ENCODE results near the gene RPS6KL1.

RPS6KL1 gene

DNA sequence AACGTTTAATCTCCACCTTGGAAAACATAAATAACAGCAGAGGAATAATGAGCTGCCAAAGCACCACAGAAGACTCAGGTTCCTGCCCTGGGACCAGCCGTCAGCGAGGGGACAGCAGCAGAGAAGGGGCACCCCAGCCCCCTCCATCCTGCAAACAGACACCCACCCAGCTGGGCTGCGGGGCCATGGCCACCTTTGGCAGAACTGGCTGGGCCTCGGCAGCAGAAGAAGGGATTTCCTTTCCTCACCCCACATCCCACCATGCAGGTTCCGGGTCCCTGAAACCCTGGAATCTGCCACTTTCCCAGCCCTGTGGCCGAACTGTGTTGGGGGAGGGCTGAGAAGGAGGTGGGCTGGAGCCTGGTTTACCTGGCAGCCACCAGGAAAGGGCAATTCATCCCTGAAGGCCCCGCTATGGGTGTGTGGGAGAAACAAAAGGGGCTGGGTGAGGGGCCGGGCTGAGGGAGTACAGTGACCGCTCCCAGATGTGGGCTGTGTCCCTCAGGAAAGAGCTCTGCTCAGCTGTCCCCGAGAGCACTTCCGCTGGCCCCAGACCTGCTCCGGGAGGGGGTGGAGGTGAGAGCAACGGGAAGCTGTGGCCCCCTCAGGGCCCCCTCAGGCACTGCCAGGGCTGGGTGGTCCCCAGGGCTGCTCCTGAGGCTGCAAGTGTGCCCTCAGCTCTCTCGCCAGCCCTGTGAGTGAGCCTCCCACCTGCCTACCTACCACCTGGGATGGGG lies 28.6 kb upstream of the RPS6KL1 start:
- no peak for DNase-seq

DNA sequence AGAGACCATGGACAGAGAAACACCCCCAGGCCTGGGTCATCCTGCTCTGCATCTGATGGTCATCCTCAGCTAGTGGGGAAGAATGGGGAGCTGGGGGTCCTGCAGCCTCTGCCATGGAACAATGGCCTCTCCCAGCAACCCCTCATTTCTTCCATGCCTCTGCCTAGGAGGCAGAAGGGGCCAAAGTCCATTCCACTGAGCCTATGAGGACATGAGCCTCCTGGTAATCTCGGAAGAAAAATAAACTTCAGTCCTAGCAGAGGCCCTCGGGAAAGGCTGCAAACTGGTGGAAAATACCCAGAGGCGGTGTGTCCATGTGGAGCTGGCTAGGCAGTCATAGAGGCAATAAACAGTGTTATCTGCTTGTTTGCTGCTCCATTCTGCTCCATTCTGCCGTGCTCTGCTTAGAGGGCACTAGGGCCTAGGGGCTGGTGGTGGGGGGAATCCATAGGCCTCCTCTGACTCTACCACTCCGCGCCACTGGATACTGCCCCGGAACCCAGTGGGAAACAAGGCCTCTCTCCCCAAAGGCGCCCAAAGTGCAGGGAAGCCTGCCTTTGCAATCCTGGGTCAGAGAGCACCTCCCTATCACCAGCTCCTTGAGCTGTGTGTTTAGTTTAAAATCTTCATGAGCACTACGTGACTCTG lies 27.9 kb upstream of the RPS6KL1 start:
- no peak for DNase-seq

DNA sequence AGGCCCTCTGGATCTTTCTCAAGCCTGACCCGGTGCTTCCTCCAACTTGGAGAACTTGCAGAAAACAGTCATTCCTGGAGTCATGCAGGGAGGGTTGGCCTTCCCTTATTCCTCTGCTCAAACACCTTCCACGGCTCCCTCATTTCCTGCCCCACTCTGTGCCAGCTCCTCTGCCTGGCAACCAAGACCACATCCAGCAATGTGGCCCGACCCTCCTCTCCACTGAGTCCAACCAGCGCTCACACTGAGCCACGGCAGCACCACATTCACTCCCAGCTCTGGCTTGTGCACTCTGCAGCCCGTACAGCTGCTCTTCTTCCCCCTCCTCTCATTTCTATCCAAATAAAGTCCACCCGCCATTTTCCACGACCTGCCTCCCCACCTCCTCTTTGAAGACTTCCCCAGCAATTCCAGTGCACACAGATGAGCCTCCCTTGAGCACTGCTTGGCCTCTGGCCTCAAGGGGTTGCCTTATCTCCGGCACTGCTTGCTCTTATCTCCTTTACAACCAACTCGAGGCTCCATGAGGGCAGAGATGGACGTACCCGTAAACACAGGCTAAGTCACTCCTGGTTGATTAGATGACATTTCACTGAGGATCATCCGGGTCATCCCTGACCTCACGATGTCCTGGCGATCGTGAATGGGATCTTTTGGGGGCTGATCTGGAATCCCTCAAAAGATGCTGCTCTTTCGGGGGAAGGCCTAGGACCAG lies 27.0 kb upstream of the RPS6KL1 start:
- DNase-seq: no peak

DNA sequence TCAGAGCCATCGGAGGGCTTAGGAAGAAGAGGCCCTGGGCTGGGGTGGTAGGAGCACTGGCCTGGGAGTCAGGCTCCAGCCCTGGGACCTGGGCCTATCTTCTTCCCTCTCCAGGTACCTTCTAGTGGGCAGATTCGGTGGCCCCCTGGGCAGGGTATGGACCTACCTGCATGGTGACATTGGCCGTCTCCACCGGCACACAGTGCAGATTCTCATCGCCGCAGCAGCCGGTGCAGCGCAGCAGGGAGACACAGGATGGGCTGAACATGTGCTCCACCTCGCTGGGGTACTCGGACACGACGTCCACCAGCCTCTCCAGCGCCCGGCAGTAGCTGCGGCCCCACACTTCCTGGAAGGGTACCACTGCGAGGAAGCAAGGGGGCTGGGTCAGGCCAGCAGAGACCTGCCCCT lies 26.1 kb upstream of the RPS6KL1 start:
- DNase-seq: no peak

DNA sequence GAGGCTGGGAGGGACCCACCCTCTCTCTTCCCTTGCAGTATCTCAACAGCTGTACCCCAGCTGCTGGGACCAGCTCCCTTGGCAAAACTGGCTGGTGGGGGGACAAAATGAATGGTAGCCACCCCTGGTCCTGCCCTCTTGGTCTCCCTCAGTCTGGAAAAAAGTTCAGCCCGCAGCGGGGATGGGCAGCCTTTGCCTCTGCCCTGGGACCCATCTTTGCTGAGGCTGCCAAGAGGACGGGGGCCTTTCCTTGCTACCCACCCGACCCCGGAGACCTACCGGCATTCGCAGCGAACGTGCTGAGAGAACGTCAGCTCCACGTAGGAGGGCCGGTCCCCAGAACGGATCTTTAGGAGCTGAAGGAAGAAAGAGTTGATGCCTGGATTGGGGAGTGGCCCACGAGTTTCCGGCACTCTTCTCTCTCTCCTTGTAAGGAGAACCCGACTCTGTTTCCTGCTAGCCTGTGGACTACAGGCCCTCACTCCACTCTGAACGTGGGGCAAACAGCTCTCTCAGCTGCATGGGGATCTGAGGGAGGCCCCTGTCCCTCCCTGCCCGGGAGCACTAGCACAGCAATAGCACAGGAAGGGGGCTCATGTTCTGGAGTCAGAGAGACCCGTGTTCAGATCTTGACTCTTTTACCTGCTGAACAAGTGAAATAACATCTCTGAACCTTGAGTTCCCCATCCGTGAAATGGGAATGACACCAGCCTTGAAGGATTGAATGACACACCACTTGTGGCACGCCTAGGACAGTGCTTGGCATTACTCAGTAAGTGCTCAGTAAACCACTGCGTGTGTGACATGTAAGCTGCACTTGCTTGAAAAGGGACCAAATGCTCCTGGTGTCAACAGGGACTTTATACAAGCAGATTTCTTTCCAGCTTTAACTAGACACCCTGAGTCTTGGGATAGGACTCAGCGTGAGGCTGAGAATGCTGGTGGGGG lies 25.4 kb upstream of the RPS6KL1 start:
- DNase-seq: no peak

DNA sequence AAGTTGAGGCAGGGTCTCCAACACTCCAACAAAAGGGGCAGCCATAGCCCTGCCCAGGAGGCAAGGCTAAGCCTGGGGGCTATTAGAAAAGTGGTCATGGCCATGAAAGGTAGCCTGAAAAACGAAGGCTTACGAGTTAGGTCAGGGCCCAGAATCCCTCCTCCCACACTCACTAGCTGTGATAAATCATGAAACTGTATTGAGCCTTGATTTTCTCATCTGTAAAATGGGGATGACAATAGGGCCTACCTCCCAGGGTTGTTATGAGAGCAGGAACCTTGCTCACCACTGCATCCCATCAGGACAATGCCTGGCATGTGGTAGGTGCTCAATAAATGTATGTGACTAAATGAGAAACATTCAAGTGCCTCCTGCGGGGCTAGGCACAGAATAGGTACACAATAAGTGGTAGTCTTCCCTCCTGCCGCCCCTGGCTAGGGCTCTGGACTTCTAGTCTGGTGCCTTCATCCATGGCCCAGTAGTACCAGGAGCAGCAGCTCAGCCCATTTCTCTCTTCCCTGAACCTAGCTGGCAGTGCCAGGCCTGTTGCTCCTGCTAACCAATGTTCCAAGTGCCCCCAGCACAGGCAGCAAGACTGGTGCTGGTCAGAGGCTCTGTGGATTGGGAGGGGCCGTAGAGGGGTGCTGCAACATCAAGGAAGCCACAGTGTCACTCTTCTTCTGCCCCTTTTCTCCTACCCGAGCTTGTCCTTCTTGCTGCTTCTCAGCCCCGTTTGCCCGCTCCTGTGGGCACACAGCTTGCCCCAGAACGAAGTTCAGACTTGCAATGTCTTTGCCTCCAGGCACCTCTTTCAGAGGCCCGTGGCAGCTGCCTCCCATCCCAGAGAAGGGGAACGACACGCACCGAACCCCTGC lies 24.5 kb upstream of the RPS6KL1 start:
- no peak for DNase-seq

DNA sequence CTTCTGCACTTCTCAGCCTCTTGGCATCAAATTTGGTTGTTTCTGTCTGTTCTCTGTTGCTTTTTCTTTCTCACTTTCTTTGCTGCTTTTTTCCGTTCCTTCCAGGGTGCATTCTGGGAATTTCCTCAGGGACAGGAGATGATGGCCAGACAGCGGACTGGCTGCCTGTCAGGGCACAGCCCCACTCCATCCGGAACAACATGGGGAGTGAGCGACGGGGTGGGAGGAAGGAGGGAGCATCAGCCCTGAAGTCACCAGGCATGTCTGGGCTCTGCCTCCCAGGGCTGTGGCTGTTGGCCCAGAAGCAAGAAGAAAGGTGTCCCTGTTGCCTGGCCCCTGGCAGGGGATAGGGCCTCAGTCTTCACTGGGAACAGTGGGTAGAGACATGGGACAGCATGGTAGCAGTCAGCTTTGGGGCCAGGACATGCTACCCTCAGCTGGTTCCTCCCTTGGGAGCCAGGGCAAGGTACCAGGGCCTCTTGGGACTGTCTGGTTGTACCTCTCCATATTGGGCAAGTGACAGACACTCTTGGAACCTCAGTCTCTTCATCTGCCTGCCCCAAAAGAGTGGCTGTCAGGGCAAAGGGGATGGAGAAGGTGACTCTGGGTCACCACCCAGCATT lies 23.7 kb upstream of the RPS6KL1 start:
- DNase-seq: no peak

DNA sequence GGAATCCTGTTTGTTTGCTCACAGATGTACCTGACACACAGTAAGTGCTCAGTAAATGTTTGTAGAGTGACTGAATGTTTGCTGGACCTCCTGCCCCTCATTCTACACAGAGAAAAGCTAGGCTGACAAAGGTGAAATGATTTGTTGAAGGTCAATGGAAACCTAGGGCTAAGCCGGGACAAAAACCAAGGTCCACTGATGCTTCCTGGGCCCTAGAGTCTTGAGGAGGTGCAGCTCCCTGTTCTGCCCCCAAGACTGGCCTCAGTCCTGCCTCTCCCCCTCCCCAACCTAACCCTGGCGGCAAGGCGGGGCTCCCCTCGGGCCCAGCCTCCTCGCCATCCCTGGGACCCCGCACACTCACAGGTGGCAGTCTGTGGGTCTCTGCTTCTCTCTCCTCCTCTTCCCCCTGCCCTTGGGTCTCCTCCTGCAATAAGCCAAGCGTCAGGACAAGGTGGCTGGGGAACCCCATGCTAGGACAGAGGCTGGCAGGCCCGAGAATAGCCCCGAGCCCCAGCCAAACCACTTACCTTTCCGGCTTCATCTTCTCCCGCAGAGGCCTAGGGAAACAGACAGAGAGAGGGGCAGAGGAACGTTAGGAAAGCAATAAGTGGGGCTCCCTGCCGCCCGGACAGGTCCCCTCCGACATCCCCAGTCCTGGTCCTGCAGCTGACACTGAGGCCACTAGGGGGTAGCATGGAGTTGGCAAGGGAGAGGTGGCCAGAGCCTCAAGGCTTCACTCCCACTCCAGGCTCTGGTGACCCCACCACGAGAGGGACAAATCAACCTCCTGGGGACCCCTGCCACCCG lies 23.0 kb upstream of the RPS6KL1 start:
- peak; percentile 79 for DNase-seq

DNA sequence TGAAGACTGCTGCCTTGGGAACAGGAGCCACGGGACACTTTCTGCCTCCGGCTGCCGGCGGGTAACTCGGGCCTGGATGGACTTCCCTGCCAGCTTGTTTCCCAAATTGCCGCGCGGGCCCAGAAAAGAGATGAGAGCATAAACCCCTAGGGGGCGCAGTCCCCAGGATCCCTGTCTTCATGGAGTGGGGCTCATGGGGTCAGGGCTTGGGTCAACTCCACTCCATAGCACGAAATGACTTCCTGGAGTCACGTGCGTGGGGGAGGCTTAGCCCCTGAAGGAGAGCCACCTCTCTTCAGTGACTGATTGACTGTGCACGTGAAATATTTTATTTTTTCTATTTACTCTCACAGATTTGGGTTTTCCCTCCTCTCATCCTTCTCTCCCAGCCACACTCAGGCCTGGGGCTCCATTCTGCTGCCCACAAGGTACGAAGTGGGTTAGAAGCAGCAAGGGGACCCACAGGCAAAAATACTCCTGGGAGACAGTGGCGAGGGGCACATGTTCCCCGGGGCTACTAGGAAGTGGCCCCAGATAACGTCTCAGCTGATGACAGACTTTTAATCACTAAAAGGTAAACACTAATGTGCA lies 22.3 kb upstream of the RPS6KL1 start:
- peak; percentile 23 for DNase-seq

DNA sequence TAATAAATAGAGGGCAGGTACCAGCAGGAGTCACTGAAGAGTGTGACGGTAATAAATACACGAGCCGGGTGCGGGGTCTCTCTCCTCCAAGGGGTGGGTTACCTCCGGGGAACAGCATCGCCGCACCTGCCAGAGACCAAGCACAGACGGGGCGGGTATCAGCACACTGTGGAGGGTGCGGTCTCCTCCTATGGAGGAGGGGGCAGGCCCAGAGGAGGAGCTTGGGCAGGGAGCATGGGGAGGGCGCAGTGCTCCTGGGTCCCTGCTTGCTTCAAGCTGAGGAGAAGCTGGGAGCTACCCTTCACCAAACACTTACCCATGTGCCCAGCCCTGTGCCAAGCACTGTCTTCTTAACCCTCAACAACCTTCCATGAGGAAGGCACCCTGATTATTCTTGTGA lies 19.5 kb upstream of the RPS6KL1 start:
- no peak for DNase-seq

DNA sequence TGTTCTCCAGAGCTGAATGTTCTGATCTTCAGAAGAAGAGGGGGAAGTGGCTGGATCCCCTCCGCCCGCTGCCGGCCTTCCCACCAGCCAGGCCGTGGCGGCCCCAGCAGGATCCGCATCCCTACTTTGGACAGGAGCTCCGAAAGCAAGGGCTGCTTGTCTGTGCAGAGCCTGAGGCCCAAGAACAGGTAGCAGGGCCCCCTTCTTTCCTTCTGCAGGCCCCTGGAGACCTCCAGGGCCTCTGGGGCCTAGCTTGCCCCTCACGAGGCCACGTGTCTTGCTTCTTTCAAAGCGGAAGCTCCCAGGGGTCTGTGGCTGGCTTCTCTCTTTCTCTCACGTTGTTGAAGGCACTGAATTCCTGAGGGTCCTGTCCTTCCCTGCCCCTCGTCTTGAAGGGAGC lies 19.1 kb upstream of the RPS6KL1 start:
- no peak for DNase-seq

DNA sequence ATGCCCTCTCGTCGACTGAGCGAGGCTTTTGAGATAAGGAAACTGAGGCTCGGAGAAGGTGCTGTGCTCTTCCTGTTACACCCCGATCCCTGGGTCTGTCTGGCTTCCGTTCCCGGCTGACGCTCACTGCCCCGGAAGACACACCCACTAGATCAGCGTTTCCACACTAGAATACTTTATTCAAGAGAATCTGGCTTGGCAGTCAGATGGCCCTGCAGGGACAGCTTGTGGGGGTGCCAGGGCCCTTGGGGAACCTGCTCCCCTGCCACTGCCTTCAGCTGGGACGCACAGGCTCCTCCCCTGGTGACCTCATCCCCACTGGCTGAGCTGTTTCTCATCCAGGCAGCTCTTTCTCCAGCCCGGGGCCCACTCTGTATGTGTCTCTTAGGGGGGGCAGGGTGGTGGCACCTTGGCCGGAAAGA lies 18.6 kb upstream of the RPS6KL1 start:
- DNase-seq: peak; percentile 57

DNA sequence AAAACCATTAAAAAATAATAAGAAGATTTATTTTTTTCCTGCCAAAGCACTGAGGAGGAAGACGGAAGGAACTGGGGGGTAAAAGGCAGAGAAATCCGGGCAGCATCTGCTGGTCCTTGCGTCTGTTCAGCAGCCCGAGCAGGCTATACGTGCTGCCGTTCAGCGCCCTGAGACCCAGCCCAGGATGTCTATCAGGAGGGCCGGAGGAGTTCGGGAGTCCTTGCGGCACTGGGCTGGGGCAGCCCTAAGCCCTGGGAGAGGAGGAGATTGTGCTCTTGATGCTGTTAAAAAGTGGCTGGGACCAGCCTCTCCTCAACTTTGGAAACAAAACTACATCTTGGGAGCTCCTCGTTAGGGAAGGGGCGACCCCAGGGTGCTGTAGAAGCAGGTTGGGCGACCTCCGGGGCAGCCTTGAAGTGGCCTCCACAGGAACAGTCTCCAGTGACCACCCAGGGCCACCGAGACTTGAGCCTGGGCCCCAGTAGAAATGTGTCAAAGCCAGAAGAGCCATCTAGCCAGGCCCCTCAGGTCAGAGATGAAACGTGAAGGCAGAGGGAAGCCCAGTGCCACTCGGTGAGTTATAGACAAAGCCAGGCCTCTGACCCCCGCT lies 18.0 kb upstream of the RPS6KL1 start:
- no peak for DNase-seq

DNA sequence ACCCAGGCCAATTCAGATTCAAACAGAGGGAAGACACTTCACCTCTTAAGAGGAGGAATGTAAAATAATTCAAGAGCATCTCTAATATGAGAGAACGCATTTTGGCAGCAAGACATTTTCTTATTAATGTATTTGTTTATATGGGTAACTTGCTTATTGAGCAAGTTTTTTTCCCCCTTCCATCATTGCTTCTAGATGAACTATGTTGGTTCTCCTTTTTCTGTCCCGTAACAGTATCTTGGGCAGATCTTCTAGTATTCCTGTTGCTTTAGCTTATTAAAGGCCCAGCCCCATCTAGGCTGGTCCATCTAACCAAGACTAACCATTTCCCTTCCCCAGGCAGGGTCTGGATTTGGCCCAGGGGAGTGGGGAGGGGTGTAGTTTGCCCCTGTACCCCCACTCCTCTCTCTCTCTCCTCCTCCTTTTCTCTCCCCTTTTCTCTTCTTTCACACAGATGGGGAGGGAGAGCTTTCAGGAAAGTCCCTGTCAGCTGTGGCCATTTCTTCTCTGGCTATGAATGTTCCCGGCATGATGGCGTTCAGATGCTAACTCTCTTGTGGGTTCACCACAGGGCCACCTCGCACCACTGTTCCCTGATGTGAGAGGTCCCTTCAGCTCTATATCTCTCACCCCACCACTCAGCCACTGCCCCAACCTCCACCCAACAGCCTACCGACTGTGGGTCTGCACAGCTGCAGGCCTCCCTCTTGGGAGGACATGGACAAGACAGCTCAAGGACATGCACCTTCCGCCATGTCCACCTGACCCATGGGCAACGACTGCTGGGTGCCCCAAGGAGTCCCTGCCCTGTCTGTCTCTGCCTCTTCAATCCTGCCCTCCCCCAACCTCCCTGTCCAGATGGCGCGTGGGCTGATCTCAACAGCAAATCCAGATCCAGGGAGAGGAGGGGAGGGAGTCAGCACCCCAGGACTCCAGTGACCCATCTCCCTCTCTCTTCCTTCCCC lies 15.8 kb upstream of the RPS6KL1 start:
- no peak for DNase-seq

DNA sequence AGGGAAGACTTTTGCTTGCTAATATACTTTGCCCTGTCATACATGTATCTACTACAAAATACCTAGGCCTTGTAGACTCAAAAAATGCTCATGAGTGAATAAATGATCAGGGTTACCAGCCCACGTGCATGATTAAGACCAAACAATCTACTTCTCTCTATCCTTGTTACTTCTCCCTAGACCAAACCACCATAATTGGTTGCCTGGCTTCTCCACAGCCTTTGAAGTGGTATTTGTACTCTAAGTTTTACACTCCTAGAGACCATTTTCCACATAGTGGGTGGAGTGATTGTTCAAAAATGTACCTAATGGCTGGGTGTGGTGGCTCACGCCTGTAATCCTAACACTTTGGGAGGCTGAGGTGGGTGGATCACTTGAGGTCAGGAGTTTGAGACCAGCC lies 14.1 kb upstream of the RPS6KL1 start:
- DNase-seq: no peak

DNA sequence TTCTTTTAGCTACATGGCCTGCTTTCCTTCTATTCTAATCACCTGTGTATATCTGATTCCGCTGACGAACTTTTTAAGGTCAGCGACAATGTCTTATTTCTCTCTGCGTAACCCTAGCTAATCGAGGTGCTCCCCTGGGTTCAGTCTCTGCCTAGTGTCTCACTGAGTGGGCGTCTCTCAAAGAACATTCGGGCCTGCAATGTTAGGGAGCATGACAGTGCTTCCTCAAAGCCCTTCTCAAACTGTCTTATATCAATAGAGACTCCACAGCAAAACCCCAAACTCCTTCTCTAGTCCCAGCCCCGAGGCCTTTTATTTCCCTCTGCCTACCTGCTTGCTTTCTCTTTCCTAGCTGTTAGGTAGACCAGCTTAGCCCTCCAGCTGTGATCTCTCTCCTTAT lies 13.7 kb upstream of the RPS6KL1 start:
- no peak for DNase-seq

DNA sequence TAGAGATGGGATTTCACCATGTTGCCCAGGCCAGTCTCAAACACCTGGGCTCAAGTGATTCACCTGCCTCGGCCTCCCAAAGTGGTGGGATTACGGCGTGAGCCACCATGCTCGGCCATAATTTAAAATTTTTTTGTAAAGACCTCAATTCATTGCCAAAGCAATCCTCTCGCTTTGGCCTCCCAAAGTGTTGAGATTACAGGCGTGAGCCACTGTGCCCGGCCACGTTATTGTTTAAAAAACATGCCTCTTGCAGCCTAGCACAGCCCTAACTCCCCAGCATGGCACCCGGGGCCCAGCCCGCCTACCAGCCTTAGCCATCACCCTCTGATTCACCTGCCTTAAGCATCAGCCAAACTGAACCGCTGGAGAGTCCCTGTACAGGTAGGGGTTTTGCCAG lies 13.1 kb upstream of the RPS6KL1 start:
- DNase-seq: no peak

DNA sequence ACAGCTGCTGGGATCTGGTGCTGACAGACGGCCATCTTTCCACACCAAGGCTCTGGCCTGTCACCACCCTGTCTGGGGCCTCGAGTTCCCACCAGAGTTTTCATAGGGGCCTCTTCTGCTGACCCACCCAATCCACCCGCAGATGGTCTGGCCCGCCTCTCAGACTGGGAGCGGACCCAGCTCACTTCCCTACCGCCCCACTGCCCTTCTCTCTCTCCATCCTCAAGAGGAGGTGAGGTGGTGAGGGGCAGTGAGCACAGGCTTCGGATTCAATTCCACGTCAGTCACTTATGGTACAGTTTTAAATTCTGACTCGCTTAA lies 12.3 kb upstream of the RPS6KL1 start:
- DNase-seq: no peak
